ENCODE data around the gene TRHDE. TPM values are rescaled to one million over a fixed set of nuclear protein-coding genes. Genes with fewer than 3 reads are reported as not detected.

TRHDE gene
- polyA plus RNA-seq, 1 donor (not counting 4 experiments of a cell fraction or from before 2014, with no cell fraction given), result 0.12 TPM

DNA sequence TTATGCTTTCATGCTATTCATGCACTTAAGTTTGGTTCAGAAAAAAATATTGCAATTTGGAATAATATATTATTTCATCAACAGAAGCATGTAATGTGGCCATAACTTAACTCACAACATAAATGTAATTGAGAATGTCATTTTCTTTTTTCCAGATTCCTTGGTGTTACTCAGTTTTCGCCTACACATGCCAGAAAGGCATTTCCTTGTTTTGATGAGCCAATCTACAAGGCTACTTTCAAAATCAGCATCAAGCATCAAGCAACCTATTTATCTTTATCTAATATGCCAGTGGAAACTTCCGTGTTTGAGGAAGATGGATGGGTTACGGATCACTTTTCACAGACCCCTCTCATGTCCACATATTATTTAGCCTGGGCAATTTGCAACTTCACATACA lies 14.4 kb downstream of the TRHDE start:
- no peak overlapping the region for H2AFZ ChIP-seq (ENCODE audit: control insufficient read depth, low read length)
- H4K20me1 ChIP-seq (ENCODE audit: control insufficient read depth, extremely low read depth, insufficient read depth, low read length), result no peaks in the 10 kb centered on the region
- DNase-seq (ENCODE audit: low read depth, low spot score) (no peak), FAIRE-seq (no peak)
- H3K79me2 ChIP-seq (ENCODE audit: control insufficient read depth, insufficient read depth, low read length), result no peaks in the 10 kb centered on the region
- dilution Hi-C loops (cut with MboI; ENCODE audit: extremely low pct_ligation_motif_present, low sequenced_read_pairs), result no loop called here
- no peak overlapping the region for H3K4me3 ChIP-seq (ENCODE audit: control insufficient read depth in 2 of 3, extremely low read depth in 1 of 3, insufficient read depth in 2 of 3, low read depth in 1 of 3, low read length in 3 of 3)
- H3K9ac ChIP-seq (ENCODE audit: control insufficient read depth, extremely low read depth, insufficient read depth, low read length), result no peak overlapping the region
- H3K9me1 ChIP-seq (ENCODE audit: control insufficient read depth, extremely low read depth, insufficient read depth, low read length), result no peaks in the 10 kb centered on the region
- H3K9me3 ChIP-seq (ENCODE audit: control insufficient read depth, low read depth, low read length), result no peaks in the 10 kb centered on the region
- no peak for TF ChIP-seq EZH2 (IDR thresholded peaks at IDR 0.05; ENCODE audit: low read length)
- TF ChIP-seq, protein P1, sequence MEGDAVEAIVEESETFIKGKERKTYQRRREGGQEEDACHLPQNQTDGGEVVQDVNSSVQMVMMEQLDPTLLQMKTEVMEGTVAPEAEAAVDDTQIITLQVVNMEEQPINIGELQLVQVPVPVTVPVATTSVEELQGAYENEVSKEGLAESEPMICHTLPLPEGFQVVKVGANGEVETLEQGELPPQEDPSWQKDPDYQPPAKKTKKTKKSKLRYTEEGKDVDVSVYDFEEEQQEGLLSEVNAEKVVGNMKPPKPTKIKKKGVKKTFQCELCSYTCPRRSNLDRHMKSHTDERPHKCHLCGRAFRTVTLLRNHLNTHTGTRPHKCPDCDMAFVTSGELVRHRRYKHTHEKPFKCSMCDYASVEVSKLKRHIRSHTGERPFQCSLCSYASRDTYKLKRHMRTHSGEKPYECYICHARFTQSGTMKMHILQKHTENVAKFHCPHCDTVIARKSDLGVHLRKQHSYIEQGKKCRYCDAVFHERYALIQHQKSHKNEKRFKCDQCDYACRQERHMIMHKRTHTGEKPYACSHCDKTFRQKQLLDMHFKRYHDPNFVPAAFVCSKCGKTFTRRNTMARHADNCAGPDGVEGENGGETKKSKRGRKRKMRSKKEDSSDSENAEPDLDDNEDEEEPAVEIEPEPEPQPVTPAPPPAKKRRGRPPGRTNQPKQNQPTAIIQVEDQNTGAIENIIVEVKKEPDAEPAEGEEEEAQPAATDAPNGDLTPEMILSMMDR (optimal IDR thresholded peaks at IDR 0.05 in 1 of 3, IDR thresholded peaks at IDR 0.05 in 1 of 3, conservative IDR thresholded peaks at IDR 0.05 in 1 of 3; ENCODE audit: extremely low read depth in 1 of 3, insufficient read depth in 2 of 3, low read length in 3 of 3), result no peak
- no peaks in the 10 kb centered on the region for H3K27me3 ChIP-seq (ENCODE audit: control insufficient read depth, extremely low read depth, insufficient read depth, low read length)
- H3K36me3 ChIP-seq (ENCODE audit: control insufficient read depth in 2 of 2, extremely low read depth in 1 of 2, insufficient read depth in 2 of 2, low read length in 2 of 2), result no peaks in the 10 kb centered on the region
- no peak overlapping the region for H3K27ac ChIP-seq (ENCODE audit: control insufficient read depth, insufficient read depth, low read length)
- H3K4me2 ChIP-seq (ENCODE audit: control insufficient read depth, extremely low read depth, insufficient read depth, low read depth, low read length), result no peak overlapping the region
- no peaks in the 10 kb centered on the region for H3K4me1 ChIP-seq (ENCODE audit: control insufficient read depth, extremely low read depth, insufficient read depth, low read length)

DNA sequence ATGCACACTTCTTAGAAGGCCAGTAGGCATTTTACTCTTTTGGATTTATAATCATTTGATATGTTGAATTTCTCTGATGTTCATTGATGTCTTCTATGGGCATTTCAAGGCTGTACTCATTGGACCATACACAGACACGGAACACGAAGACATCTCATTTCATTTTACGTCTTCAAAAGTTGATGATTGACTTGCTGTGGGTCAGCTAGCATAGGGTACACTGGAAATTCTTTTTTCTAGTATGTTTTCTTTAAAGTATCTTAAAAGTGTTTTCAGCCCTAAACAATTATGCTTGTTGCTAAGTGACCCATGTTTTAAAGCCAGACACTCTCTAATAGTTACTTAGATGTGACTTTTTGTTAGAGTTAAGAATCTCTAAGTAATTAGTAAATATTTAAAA lies 16.3 kb downstream of the TRHDE start:
- H3K27ac ChIP-seq (ENCODE audit: control insufficient read depth, insufficient read depth, low read length), result no peak overlapping the region
- DNase-seq (ENCODE audit: low read depth, low spot score) (no peak), FAIRE-seq (no peak)
- no peaks in the 10 kb centered on the region for H3K9me3 ChIP-seq (ENCODE audit: control insufficient read depth, low read depth, low read length)
- dilution Hi-C loops (cut with MboI; ENCODE audit: extremely low pct_ligation_motif_present, low sequenced_read_pairs), result no loop called here
- no peak overlapping the region for H3K4me2 ChIP-seq (ENCODE audit: control insufficient read depth, extremely low read depth, insufficient read depth, low read depth, low read length)
- H3K9ac ChIP-seq (ENCODE audit: control insufficient read depth, extremely low read depth, insufficient read depth, low read length), result no peak overlapping the region
- H3K4me3 ChIP-seq (ENCODE audit: control insufficient read depth in 2 of 3, extremely low read depth in 1 of 3, insufficient read depth in 2 of 3, low read depth in 1 of 3, low read length in 3 of 3), result no peak overlapping the region
- H3K36me3 ChIP-seq (ENCODE audit: control insufficient read depth in 2 of 2, extremely low read depth in 1 of 2, insufficient read depth in 2 of 2, low read length in 2 of 2), result no peaks in the 10 kb centered on the region
- no peaks in the 10 kb centered on the region for H3K79me2 ChIP-seq (ENCODE audit: control insufficient read depth, insufficient read depth, low read length)
- no peaks in the 10 kb centered on the region for H3K27me3 ChIP-seq (ENCODE audit: control insufficient read depth, extremely low read depth, insufficient read depth, low read length)
- no peaks in the 10 kb centered on the region for H3K9me1 ChIP-seq (ENCODE audit: control insufficient read depth, extremely low read depth, insufficient read depth, low read length)
- H2AFZ ChIP-seq (ENCODE audit: control insufficient read depth, low read length), result no peak overlapping the region
- TF ChIP-seq EZH2 (IDR thresholded peaks at IDR 0.05; ENCODE audit: low read length), result no peak
- TF ChIP-seq, protein P1 (optimal IDR thresholded peaks at IDR 0.05 in 1 of 3, IDR thresholded peaks at IDR 0.05 in 1 of 3, conservative IDR thresholded peaks at IDR 0.05 in 1 of 3; ENCODE audit: extremely low read depth in 1 of 3, insufficient read depth in 2 of 3, low read length in 3 of 3), result no peak
- H4K20me1 ChIP-seq (ENCODE audit: control insufficient read depth, extremely low read depth, insufficient read depth, low read length), result no peaks in the 10 kb centered on the region
- H3K4me1 ChIP-seq (ENCODE audit: control insufficient read depth, extremely low read depth, insufficient read depth, low read length), result no peaks in the 10 kb centered on the region
